Breast epithelium (tissue), 4 donors: ENCODE results near the gene LIMS1. TPM values are rescaled to one million over a fixed set of nuclear protein-coding genes. Genes with fewer than 3 reads are reported as not detected.
A peak's percentile ranks its signal among the peaks of the same experiment; 100 is the strongest.

ENCODE experiments used
- DNase-seq, 2 donors: peaks; one replicate each; pipeline ENCODE4 v3.0.0-alpha.2; 2019; ENCODE audit warnings: low spot score in 2 of 2
- H3K27ac ChIP-seq, 2 donors: fragments of 200-600 bp; sonication (generic) in 1 of 2; one replicate each; pipeline ENCODE4 v1.5.1; 2016 to 2019; ENCODE audit warnings: mild to moderate bottlenecking in 1 of 2
- H3K27me3 ChIP-seq, 2 donors: fragments of 200-600 bp; sonication (generic) in 1 of 2; one replicate each; pipeline versions ENCODE4 v1.5.1 to v1.6.0; 2017 to 2019; ENCODE audit warnings: control low read depth in 1 of 2, mild to moderate bottlenecking in 1 of 2
- H3K36me3 ChIP-seq: fragments of 200-600 bp; one replicate; pipeline ENCODE4 v1.5.1; 2019
- H3K4me1 ChIP-seq, 2 donors: fragments of 200-600 bp; sonication (generic); one replicate each; pipeline ENCODE4 v1.5.1; 2016 to 2019; ENCODE audit warnings: control low read depth in 1 of 2
- H3K4me3 ChIP-seq, 3 donors: fragments of 200-600 bp; sonication (generic); 1 replicate in 2 of 3; 2 replicates in 1 of 3; pipeline ENCODE4 v1.5.1; 2016 to 2019; ENCODE audit warnings: mild to moderate bottlenecking in 3 of 3, moderate library complexity in 2 of 3
- H3K9me3 ChIP-seq, 2 donors: fragments of 200-600 bp; sonication (generic) in 1 of 2; one replicate each; pipeline ENCODE4 v1.5.1; 2016 to 2019; ENCODE audit warnings: control low read depth in 1 of 2
- CTCF ChIP-seq, 3 donors: fragments of 450-650 bp; IDR thresholded peaks; one replicate each; pipeline ENCODE4 v1.5.1; 2016 to 2017; ENCODE audit warnings: antibody characterized with exemption in 3 of 3, mild to moderate bottlenecking in 3 of 3, moderate library complexity in 3 of 3
- POLR2A ChIP-seq: fragments of 450-650 bp; IDR thresholded peaks from one replicate; pipeline ENCODE4 v1.6.1; 2016; ENCODE audit warnings: antibody characterized with exemption, mild to moderate bottlenecking, moderate library complexity
- POLR2AphosphoS5 ChIP-seq, 3 donors: sonication (generic); formaldehyde crosslinking; IDR thresholded peaks; one replicate each; pipeline ENCODE4 v1.6.1; 2017; ENCODE audit warnings: antibody characterized with exemption in 3 of 3
- intact Hi-C: fragments of 100-400 bp; cut with DNase I; formaldehyde crosslinking; loops from one replicate; pipeline ENCODE4 v1.15.1; 2023; ENCODE audit warnings: low total_unique reads
- total RNA-seq, 3 donors: library from RNA; depleted of rRNA; stranded (reverse); fragments of >200 nt; gene quantifications; one replicate each; pipeline ENCODE4 v1.1.0, GENCODE V29; 2016

The LIMS1 gene
- total RNA-seq, 3 donors from 2014 or later: 66.5 to 123 (median 93.1) TPM

- Histone ChIP-seq H3K27ac (no peak overlapping the region), H3K4me1 (no peaks in the 10 kb centered on the region), H3K36me3 (no peaks in the 10 kb centered on the region), H3K27me3 (no peaks in the 10 kb centered on the region), H3K4me3 (no peak overlapping the region), H3K9me3 (no peaks in the 10 kb centered on the region)
- intact Hi-C loops: no loop called here
- TF ChIP-seq POLR2A (no peak), CTCF (IDR thresholded peaks at IDR 0.05) (no peak), POLR2AphosphoS5 (IDR thresholded peaks at IDR 0.05) (no peak)
- no peak for DNase-seq
Observed at GRCh38 chr2:108604196-108604595, 69.9 kb downstream of the LIMS1 start.

- no peaks in the 10 kb centered on the region for H3K9me3 ChIP-seq
- no peak for TF ChIP-seq POLR2A
- TF ChIP-seq POLR2AphosphoS5 (IDR thresholded peaks at IDR 0.05): no peak
- TF ChIP-seq CTCF (IDR thresholded peaks at IDR 0.05): no peak
- H3K4me3 ChIP-seq: no peak overlapping the region
- no peaks in the 10 kb centered on the region for H3K4me1 ChIP-seq
- H3K36me3 ChIP-seq: no peaks in the 10 kb centered on the region
- no peak for DNase-seq
- intact Hi-C loops: no loop called here
- H3K27me3 ChIP-seq: no peaks in the 10 kb centered on the region
- H3K27ac ChIP-seq: no peak overlapping the region
Observed at GRCh38 chr2:108605947-108606346, 71.7 kb downstream of the LIMS1 start.

- Histone ChIP-seq H3K36me3 (no peaks in the 10 kb centered on the region), H3K9me3 (no peaks in the 10 kb centered on the region), H3K4me1 (no peaks in the 10 kb centered on the region), H3K27ac (no peak overlapping the region), H3K27me3 (no peaks in the 10 kb centered on the region), H3K4me3 (no peak overlapping the region)
- intact Hi-C loops: no loop called here
- peak in 2 of 3 donors; percentile 62 to 70 for TF ChIP-seq CTCF (IDR thresholded peaks at IDR 0.05)
- no peak for TF ChIP-seq POLR2AphosphoS5 (IDR thresholded peaks at IDR 0.05)
- DNase-seq: no peak
Observed at GRCh38 chr2:108607706-108608301, 73.5 kb downstream of the LIMS1 start.

GRCh38 chr2:108611021-108611420 lies 76.8 kb downstream of the LIMS1 start:
- H3K36me3 ChIP-seq: no peaks in the 10 kb centered on the region
- DNase-seq: no peak
- H3K9me3 ChIP-seq: no peaks in the 10 kb centered on the region
- no peaks in the 10 kb centered on the region for H3K27me3 ChIP-seq
- no peak overlapping the region for H3K4me3 ChIP-seq
- H3K4me1 ChIP-seq: no peaks in the 10 kb centered on the region
- intact Hi-C loops: no loop called here
- TF ChIP-seq POLR2AphosphoS5 (IDR thresholded peaks at IDR 0.05) (no peak), POLR2A (no peak), CTCF (IDR thresholded peaks at IDR 0.05) (no peak)
- no peak overlapping the region for H3K27ac ChIP-seq

- Histone ChIP-seq H3K27me3 (no peaks in the 10 kb centered on the region), H3K9me3 (no peaks in the 10 kb centered on the region), H3K4me1 (peaks cover 0 to under 1% of the 10 kb centered on the region in 2 donors), H3K4me3 (no peak overlapping the region), H3K36me3 (no peaks in the 10 kb centered on the region), H3K27ac (peak overlapping the region; percentile 49 to 66)
- no peak for DNase-seq
- intact Hi-C loops: no loop called here
- TF ChIP-seq POLR2A: no peak
Observed at GRCh38 chr2:108612153-108612513, 77.9 kb downstream of the LIMS1 start.
